ENCODE data around the gene PLB1. TPM values are rescaled to one million over a fixed set of nuclear protein-coding genes. Genes with fewer than 3 reads are reported as not detected.

Gene PLB1
- total and polyA plus RNA-seq, 9 donors = 1.4 to 4.3 (median 2.0) TPM

GRCh38 chr2:28607730-28608499 lies 112.1 kb downstream of the PLB1 start:
- Histone ChIP-seq H3K9me3 (replicated peaks; ENCODE audit: control insufficient read depth, low read depth, low read length) (no peaks in the 10 kb centered on the region), H3K4me1 (ENCODE audit: control insufficient read depth, insufficient read depth, low read length) (peaks cover 34% of the 10 kb centered on the region), H3K27me3 (ENCODE audit: control insufficient read depth, insufficient read depth, low read length) (no peaks in the 10 kb centered on the region), H3K27ac (ENCODE audit: low read length) (peak overlapping the region; percentile 83), H3K4me3 (ENCODE audit: low read length) (no peak overlapping the region), H3K36me3 (ENCODE audit: control insufficient read depth, insufficient read depth, low read length) (no peaks in the 10 kb centered on the region)
- peak; percentile 72 for DNase-seq
- WGBS (ENCODE audit: insufficient coverage) = 59% methylated on average over 3 of the region's 8 CpGs

- Histone ChIP-seq H3K9me3 (replicated peaks; ENCODE audit: control insufficient read depth, low read depth, low read length) (no peaks in the 10 kb centered on the region), H3K27ac (ENCODE audit: low read length) (peak overlapping the region; percentile 83), H3K36me3 (ENCODE audit: control insufficient read depth, insufficient read depth, low read length) (no peaks in the 10 kb centered on the region), H3K27me3 (ENCODE audit: control insufficient read depth, insufficient read depth, low read length) (no peaks in the 10 kb centered on the region), H3K4me1 (ENCODE audit: control insufficient read depth, insufficient read depth, low read length) (peaks cover 36% of the 10 kb centered on the region), H3K4me3 (ENCODE audit: low read length) (no peak overlapping the region)
- peak; percentile 24 for DNase-seq
- 68% methylated on average over 4 of the region's 7 CpGs for WGBS (ENCODE audit: insufficient coverage)
These were observed 112.9 kb downstream of the PLB1 start for GRCh38 chr2:28608500-28609424.

DNA sequence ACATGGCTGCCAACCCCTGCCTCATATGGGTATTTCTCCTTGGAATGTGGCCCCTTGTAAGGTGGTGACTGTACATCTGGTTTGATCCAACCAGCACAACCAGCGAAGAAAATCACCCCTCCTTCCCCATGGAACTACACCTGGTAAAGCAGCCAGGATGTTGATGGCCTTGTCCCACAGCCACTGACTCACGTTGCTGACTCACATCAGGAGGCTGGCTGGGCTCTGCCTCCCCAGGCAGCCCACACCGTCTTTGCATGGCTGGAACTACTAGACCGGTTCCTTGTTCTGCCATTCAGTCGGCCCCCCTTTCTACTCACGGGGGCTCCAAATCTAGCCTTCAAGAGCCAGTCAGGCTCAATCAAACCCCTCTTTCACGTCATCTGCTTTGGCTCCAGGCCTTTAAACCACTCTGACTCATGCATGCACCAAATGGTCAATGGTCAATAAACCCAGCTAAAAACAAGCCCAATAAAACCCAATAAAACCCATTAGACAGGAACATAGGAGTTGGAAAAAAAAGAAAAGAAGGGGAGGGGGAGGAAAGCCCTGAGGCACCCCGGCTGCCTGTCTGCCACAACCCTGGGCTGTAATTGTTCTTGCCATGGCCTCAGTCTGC lies 114.8 kb downstream of the PLB1 start:
- Histone ChIP-seq H3K27me3 (ENCODE audit: control insufficient read depth, insufficient read depth, low read length) (no peaks in the 10 kb centered on the region), H3K4me1 (ENCODE audit: control insufficient read depth, insufficient read depth, low read length) (peaks cover 36% of the 10 kb centered on the region), H3K9me3 (replicated peaks; ENCODE audit: control insufficient read depth, low read depth, low read length) (no peaks in the 10 kb centered on the region), H3K4me3 (ENCODE audit: low read length) (no peak overlapping the region), H3K27ac (ENCODE audit: low read length) (no peak overlapping the region), H3K36me3 (ENCODE audit: control insufficient read depth, insufficient read depth, low read length) (no peaks in the 10 kb centered on the region)
- WGBS (ENCODE audit: insufficient coverage) = 35% methylated on average over 6 of the region's 8 CpGs
- no peak for DNase-seq

GRCh38 chr2:28612131-28612812 lies 116.4 kb downstream of the PLB1 start:
- peaks cover 24% of the 10 kb centered on the region for H3K4me1 ChIP-seq (ENCODE audit: control insufficient read depth, insufficient read depth, low read length)
- no peak for DNase-seq
- WGBS (ENCODE audit: insufficient coverage) = 89% methylated on average over 8 of the region's 9 CpGs
- H3K9me3 ChIP-seq (replicated peaks; ENCODE audit: control insufficient read depth, low read depth, low read length) = no peaks in the 10 kb centered on the region
- H3K27me3 ChIP-seq (ENCODE audit: control insufficient read depth, insufficient read depth, low read length) = no peaks in the 10 kb centered on the region
- no peaks in the 10 kb centered on the region for H3K36me3 ChIP-seq (ENCODE audit: control insufficient read depth, insufficient read depth, low read length)
- no peak overlapping the region for H3K4me3 ChIP-seq (ENCODE audit: low read length)
- H3K27ac ChIP-seq (ENCODE audit: low read length) = no peak overlapping the region

GRCh38 chr2:28613186-28613585 lies 117.3 kb downstream of the PLB1 start:
- no peak overlapping the region for H3K27ac ChIP-seq (ENCODE audit: low read length)
- WGBS (ENCODE audit: insufficient coverage) = 76% methylated on average over 2 of the region's 2 CpGs

GRCh38 chr2:28613633-28614501 lies 118.0 kb downstream of the PLB1 start:
- 52% methylated on average over 4 of the region's 11 CpGs for WGBS (ENCODE audit: insufficient coverage)
- H3K9me3 ChIP-seq (replicated peaks; ENCODE audit: control insufficient read depth, low read depth, low read length) = no peaks in the 10 kb centered on the region
- no peaks in the 10 kb centered on the region for H3K36me3 ChIP-seq (ENCODE audit: control insufficient read depth, insufficient read depth, low read length)
- H3K4me3 ChIP-seq (ENCODE audit: low read length) = no peak overlapping the region
- peak overlapping the region; percentile 52 for H3K27ac ChIP-seq (ENCODE audit: low read length)
- peak; percentile 65 for DNase-seq
- H3K27me3 ChIP-seq (ENCODE audit: control insufficient read depth, insufficient read depth, low read length) = no peaks in the 10 kb centered on the region
- H3K4me1 ChIP-seq (ENCODE audit: control insufficient read depth, insufficient read depth, low read length) = peaks cover 11% of the 10 kb centered on the region

More at GRCh38 chr2:28613186-28613585, 117.3 kb downstream of the PLB1 start:
- Histone ChIP-seq H3K4me3 (ENCODE audit: low read length) (no peak overlapping the region), H3K9me3 (replicated peaks; ENCODE audit: control insufficient read depth, low read depth, low read length) (no peaks in the 10 kb centered on the region), H3K4me1 (ENCODE audit: control insufficient read depth, insufficient read depth, low read length) (peaks cover 16% of the 10 kb centered on the region), H3K36me3 (ENCODE audit: control insufficient read depth, insufficient read depth, low read length) (no peaks in the 10 kb centered on the region), H3K27me3 (ENCODE audit: control insufficient read depth, insufficient read depth, low read length) (no peaks in the 10 kb centered on the region)
- DNase-seq = no peak

GRCh38 chr2:28615706-28616105 lies 119.8 kb downstream of the PLB1 start:
- no peak for DNase-seq
- no CpG with 5 or more reads among the region's 6 CpGs for WGBS (ENCODE audit: insufficient coverage)
- H3K27ac ChIP-seq (ENCODE audit: low read length) = no peak overlapping the region
- H3K36me3 ChIP-seq (ENCODE audit: control insufficient read depth, insufficient read depth, low read length) = no peaks in the 10 kb centered on the region
- no peaks in the 10 kb centered on the region for H3K9me3 ChIP-seq (replicated peaks; ENCODE audit: control insufficient read depth, low read depth, low read length)
- no peak overlapping the region for H3K4me3 ChIP-seq (ENCODE audit: low read length)
- H3K4me1 ChIP-seq (ENCODE audit: control insufficient read depth, insufficient read depth, low read length) = peaks cover 17% of the 10 kb centered on the region
- no peaks in the 10 kb centered on the region for H3K27me3 ChIP-seq (ENCODE audit: control insufficient read depth, insufficient read depth, low read length)

- DNase-seq = no peak
- Histone ChIP-seq H3K4me3 (ENCODE audit: low read length) (no peak overlapping the region), H3K27ac (ENCODE audit: low read length) (no peak overlapping the region), H3K4me1 (ENCODE audit: control insufficient read depth, insufficient read depth, low read length) (peaks cover 24% of the 10 kb centered on the region), H3K9me3 (replicated peaks; ENCODE audit: control insufficient read depth, low read depth, low read length) (no peaks in the 10 kb centered on the region), H3K27me3 (ENCODE audit: control insufficient read depth, insufficient read depth, low read length) (no peaks in the 10 kb centered on the region), H3K36me3 (ENCODE audit: control insufficient read depth, insufficient read depth, low read length) (no peaks in the 10 kb centered on the region)
- no CpG with 5 or more reads among the region's 3 CpGs for WGBS (ENCODE audit: insufficient coverage)
These were observed 120.6 kb downstream of the PLB1 start for GRCh38 chr2:28616396-28616999.
